Common myeloid progenitor, CD34-positive (primary cell): ENCODE data around the gene MVK.

ENCODE experiments used
- CTCF ChIA-PET: fragments of 350-600 bp; sonication (Branson Sonifier 250); formaldehyde crosslinking; loops from one replicate; lab custom pipeline; 2021; ENCODE audit warnings: antibody characterized with exemption; lab: Charles Lee
- POLR2A ChIA-PET: fragments of 350-600 bp; sonication (Branson Sonifier 250); formaldehyde crosslinking; loops from one replicate; lab custom pipeline; 2021; ENCODE audit warnings: antibody characterized with exemption; lab: Charles Lee
- DNase-seq, 3 donors: peaks; one replicate each; pipeline versions ENCODE4 v3.0.0 to v3.0.0-alpha.2; 2013
- H3K27ac ChIP-seq, 2 experiments: 1 replicate in 1 of 2; 2 replicates in 1 of 2; pipeline ENCODE4 v1.7.0; 2013; ENCODE audit warnings: inconsistent platforms in 2 of 2, low read length in 2 of 2, mild to moderate bottlenecking in 2 of 2, low read depth in 1 of 2, moderate library complexity in 1 of 2; ENCODE audit not compliant: severe bottlenecking in 2 of 2, insufficient read depth in 1 of 2, poor library complexity in 1 of 2
- H3K27me3 ChIP-seq, 5 experiments: replicated peaks in 2 of 5; 1 replicate in 3 of 5; 2 replicates in 2 of 5; pipeline versions ENCODE4 v1.6.1 to v1.7.0; 2013; ENCODE audit warnings: low read length in 4 of 5, mild to moderate bottlenecking in 2 of 5, moderate library complexity in 2 of 5, inconsistent platforms in 1 of 5; ENCODE audit not compliant: insufficient read depth in 5 of 5, control insufficient read depth in 4 of 5
- H3K36me3 ChIP-seq, 4 experiments: 1 replicate in 2 of 4; 2 replicates in 2 of 4; pipeline versions ENCODE4 v1.6.1 to v1.7.0; 2013; ENCODE audit warnings: low read length in 3 of 4, control low read depth in 1 of 4, mild to moderate bottlenecking in 1 of 4; ENCODE audit not compliant: control insufficient read depth in 4 of 4, insufficient read depth in 4 of 4
- H3K4me1 ChIP-seq, 4 experiments: 1 replicate in 3 of 4; 2 replicates in 1 of 4; pipeline versions ENCODE4 v1.6.1 to v1.7.1; 2013; ENCODE audit warnings: low read length in 3 of 4, mild to moderate bottlenecking in 3 of 4, control low read depth in 1 of 4, inconsistent platforms in 1 of 4, moderate library complexity in 1 of 4; ENCODE audit not compliant: control insufficient read depth in 4 of 4, insufficient read depth in 4 of 4; ENCODE audit errors: control extremely low read depth in 1 of 4
- H3K4me3 ChIP-seq, 7 experiments: 1 replicate in 4 of 7; 2 replicates in 3 of 7; pipeline versions ENCODE4 v1.5.1 to v1.7.0; 2013; ENCODE audit warnings: mild to moderate bottlenecking in 7 of 7, low read length in 6 of 7, moderate library complexity in 6 of 7, inconsistent platforms in 2 of 7, low read depth in 2 of 7, control low read depth in 1 of 7; ENCODE audit not compliant: insufficient read depth in 4 of 7, control insufficient read depth in 1 of 7; ENCODE audit errors: extremely low read depth in 1 of 7
- H3K9me3 ChIP-seq, 5 experiments: 1 replicate in 4 of 5; 2 replicates in 1 of 5; pipeline versions ENCODE4 v1.6.1 to v1.7.1; 2013; ENCODE audit warnings: low read length in 4 of 5, mild to moderate bottlenecking in 2 of 5, inconsistent platforms in 1 of 5, low read depth in 1 of 5, moderate library complexity in 1 of 5; ENCODE audit not compliant: control insufficient read depth in 4 of 5, insufficient read depth in 2 of 5; ENCODE audit errors: control extremely low read depth in 1 of 5
- WGBS: methylation state at CpG from one replicate; pipeline ENCODE4 v1.1.5; 2013; ENCODE audit not compliant: insufficient coverage; 5-methylcytosine and 5-hydroxymethylcytosine counted together

The MVK gene

GRCh38 chr12:109539508-109539907 is 34.1 kb upstream of the MVK start:
- Histone ChIP-seq H3K4me3 (no peak overlapping the region), H3K4me1 (no peaks in the 10 kb centered on the region), H3K36me3 (peaks cover 0 to 9% (median 3%) of the 10 kb centered on the region in 4 experiments), H3K27me3 (peaks cover 0 to 1% (median 0%) of the 10 kb centered on the region in 5 experiments), H3K9me3 (no peaks in the 10 kb centered on the region), H3K27ac (no peak overlapping the region)
- POLR2A ChIA-PET: no interaction called here
- no peak for DNase-seq
- 95% methylated on average over 8 of the region's 9 CpGs for WGBS
- CTCF ChIA-PET: interaction anchor here (1.0 to 1.3 kb wide), 2 partner anchors 17 to 21 kb away, joined by 3 read pairs; no protein-coding TSS in a partner anchor

- POLR2A ChIA-PET: no interaction called here
- 96% methylated on average over 14 of the region's 16 CpGs for whole genome bisulfite sequencing
Measured at GRCh38 chr12:109540526-109541412, 32.8 kb upstream of the MVK start.

GRCh38 chr12:109541413-109541726 is 32.2 kb upstream of the MVK start:
- H3K4me1 ChIP-seq: peaks cover 0 to 8% (median 7%) of the 10 kb centered on the region in 4 experiments
- H3K4me3 ChIP-seq: no peak overlapping the region

More at GRCh38 chr12:109540526-109541412, 32.8 kb upstream of the MVK start:
- peaks cover 0 to 1% (median 0%) of the 10 kb centered on the region in 5 experiments for H3K27me3 ChIP-seq
- CTCF ChIA-PET: interaction anchor here (1.3 kb wide), 1 partner anchor 15 kb away, joined by 3 read pairs; no protein-coding TSS in a partner anchor
- DNase-seq: no peak
- H3K36me3 ChIP-seq: peaks cover 0 to 2% (median 0%) of the 10 kb centered on the region in 4 experiments
- H3K27ac ChIP-seq: no peak overlapping the region
- H3K9me3 ChIP-seq: no peaks in the 10 kb centered on the region
- peaks cover 0 to 8% (median 7%) of the 10 kb centered on the region in 4 experiments for H3K4me1 ChIP-seq
- H3K4me3 ChIP-seq: no peak overlapping the region

GRCh38 chr12:109542014-109542413 is 31.6 kb upstream of the MVK start:
- 100% methylated on average over 1 of the region's 2 CpGs for WGBS
- ChIA-PET POLR2A (no interaction called here), CTCF (no interaction called here)
- Histone ChIP-seq H3K27me3 (peaks cover 0 to 1% (median under 1%) of the 10 kb centered on the region in 5 experiments), H3K4me1 (peaks cover 0 to 8% (median 7%) of the 10 kb centered on the region in 4 experiments), H3K27ac (no peak overlapping the region), H3K9me3 (no peaks in the 10 kb centered on the region), H3K4me3 (no peak overlapping the region), H3K36me3 (no peaks in the 10 kb centered on the region)
- DNase-seq: no peak

More at GRCh38 chr12:109541413-109541726, 32.2 kb upstream of the MVK start:
- H3K9me3 ChIP-seq: no peaks in the 10 kb centered on the region
- H3K27ac ChIP-seq: no peak overlapping the region
- DNase-seq: no peak
- ChIA-PET CTCF (no interaction called here), POLR2A (no interaction called here)
- peaks cover 0 to 2% (median 0%) of the 10 kb centered on the region in 4 experiments for H3K36me3 ChIP-seq
- H3K27me3 ChIP-seq: peaks cover 0 to 1% (median 0%) of the 10 kb centered on the region in 5 experiments
- 100% methylated on average over 3 of the region's 4 CpGs for WGBS

- DNase-seq: no peak
- POLR2A ChIA-PET: no interaction called here
- peaks cover 0 to 8% (median 7%) of the 10 kb centered on the region in 4 experiments for H3K4me1 ChIP-seq
Measured at GRCh38 chr12:109542876-109543275, 30.7 kb upstream of the MVK start.

GRCh38 chr12:109544955-109545531 is 28.6 kb upstream of the MVK start:
- H3K27ac ChIP-seq: no peak overlapping the region
- CTCF ChIA-PET: interaction anchor here (0.9 kb wide), 1 partner anchor 232 kb away, joined by 3 read pairs; no protein-coding TSS in a partner anchor
- peaks cover 0 to 8% (median 7%) of the 10 kb centered on the region in 4 experiments for H3K4me1 ChIP-seq
- no peaks in the 10 kb centered on the region for H3K36me3 ChIP-seq
- peak in 1 of 3 donors; percentile 6 for DNase-seq
- H3K27me3 ChIP-seq: peaks cover 0 to 24% (median 6%) of the 10 kb centered on the region in 5 experiments
- no peak overlapping the region for H3K4me3 ChIP-seq
- 43% methylated on average over 7 of the region's 7 CpGs for WGBS
- H3K9me3 ChIP-seq: no peaks in the 10 kb centered on the region
- POLR2A ChIA-PET: no interaction called here

More at GRCh38 chr12:109542876-109543275, 30.7 kb upstream of the MVK start:
- Histone ChIP-seq H3K27me3 (peaks cover 0 to 9% (median 2%) of the 10 kb centered on the region in 5 experiments), H3K27ac (no peak overlapping the region), H3K4me3 (no peak overlapping the region), H3K9me3 (no peaks in the 10 kb centered on the region), H3K36me3 (no peaks in the 10 kb centered on the region)
- WGBS: 96% methylated on average over 6 of the region's 6 CpGs
- CTCF ChIA-PET: interaction anchor here (0.6 kb wide), 1 partner anchor 97 kb away, joined by 3 read pairs; no protein-coding TSS in a partner anchor
